ENCODE data around the gene NATD1. TPM values are rescaled to one million over a fixed set of nuclear protein-coding genes. Genes with fewer than 3 reads are reported as not detected.

NATD1 gene
- total and polyA plus RNA-seq, 10 of the 15 experiments (the other 5 are each of a cell fraction or from before 2014, with no cell fraction given): 0.02 to 0.33 (median 0.15) TPM

- TF ChIP-seq ZBTB11 (CRISPR knock-in tag; IDR thresholded peaks at IDR 0.05) (no peak), NKRF (conservative IDR thresholded peaks at IDR 0.05) (no peak), RAD21 (IDR thresholded peaks at IDR 0.05; ENCODE audit: insufficient read depth, low read depth, low read length) (no peak), IKZF1 (conservative IDR thresholded peaks at IDR 0.05) (no peak), MYB (IDR thresholded peaks at IDR 0.05; ENCODE audit: borderline replicate concordance, low read depth, low read length) (no peak), PKNOX1 (IDR thresholded peaks at IDR 0.05) (no peak)
Measured at GRCh38 chr17:21190078-21190477, 63.1 kb downstream of the NATD1 start (continued).
